ENCODE data around the gene EVA1A. TPM values are rescaled to one million over a fixed set of nuclear protein-coding genes. Genes with fewer than 3 reads are reported as not detected.

The EVA1A gene
- total RNA-seq, 2 donors from 2014 or later = 1.2 to 1.8 TPM

- TF ChIP-seq CTCF (conservative IDR thresholded peaks at IDR 0.05) = no peak
- H3K36me3 ChIP-seq (ENCODE audit: control insufficient read depth, insufficient read depth, low read length) = no peaks in the 10 kb centered on the region
- WGBS, 2 experiments (ENCODE audit: insufficient coverage in 1 of 2, insufficient read length in 1 of 2) = 88 to 92% methylated on average over 4 to 6 of the region's 6 CpGs
- no peak overlapping the region for H3K27ac ChIP-seq (ENCODE audit: low read depth, low read length)
- no peaks in the 10 kb centered on the region for H3K27me3 Mint-ChIP-seq (ENCODE audit: insufficient read depth)
- H3K4me1 Mint-ChIP-seq = peaks cover 4% of the 10 kb centered on the region
- no peaks in the 10 kb centered on the region for H3K9me3 ChIP-seq (ENCODE audit: control insufficient read depth, low read length)
- H3K9ac ChIP-seq (ENCODE audit: extremely low read depth, low read length, poor library complexity, severe bottlenecking) = no peak overlapping the region
- H3K4me3 Mint-ChIP-seq = no peak overlapping the region
- no peak overlapping the region for H3K4me3 ChIP-seq (ENCODE audit: low read length)
- H3K27ac Mint-ChIP-seq = no peak overlapping the region
- no peaks in the 10 kb centered on the region for H3K27me3 ChIP-seq (ENCODE audit: control insufficient read depth, insufficient read depth, low read length, poor library complexity, severe bottlenecking)
- no peaks in the 10 kb centered on the region for H3K36me3 Mint-ChIP-seq (ENCODE audit: low read depth)
- DNase-seq = no peak
- H3K9me3 Mint-ChIP-seq = peaks cover 6% of the 10 kb centered on the region
- no peaks in the 10 kb centered on the region for H3K4me1 ChIP-seq (ENCODE audit: control insufficient read depth, insufficient read depth, low read length)
Observed at GRCh38 chr2:75538521-75539490, 21.9 kb downstream of the EVA1A start.

GRCh38 chr2:75537658-75538057 lies 23.1 kb downstream of the EVA1A start:
- 89 to 93% methylated on average over 1 to 3 of the region's 3 CpGs for WGBS, 2 experiments (ENCODE audit: insufficient coverage in 1 of 2, insufficient read length in 1 of 2)
- no peaks in the 10 kb centered on the region for H3K27me3 ChIP-seq (ENCODE audit: control insufficient read depth, insufficient read depth, low read length, poor library complexity, severe bottlenecking)
- Mint-ChIP-seq H3K9me3 (peaks cover 6% of the 10 kb centered on the region), H3K4me3 (no peak overlapping the region), H3K4me1 (no peaks in the 10 kb centered on the region), H3K27ac (no peak overlapping the region), H3K36me3 (ENCODE audit: low read depth) (no peaks in the 10 kb centered on the region), H3K27me3 (ENCODE audit: insufficient read depth) (no peaks in the 10 kb centered on the region)
- H3K4me3 ChIP-seq (ENCODE audit: low read length) = no peak overlapping the region
- TF ChIP-seq CTCF (conservative IDR thresholded peaks at IDR 0.05) = no peak
- no peaks in the 10 kb centered on the region for H3K9me3 ChIP-seq (ENCODE audit: control insufficient read depth, low read length)
- H3K27ac ChIP-seq (ENCODE audit: low read depth, low read length) = no peak overlapping the region
- no peak for DNase-seq
- no peaks in the 10 kb centered on the region for H3K4me1 ChIP-seq (ENCODE audit: control insufficient read depth, insufficient read depth, low read length)
- H3K36me3 ChIP-seq (ENCODE audit: control insufficient read depth, insufficient read depth, low read length) = no peaks in the 10 kb centered on the region
- H3K9ac ChIP-seq (ENCODE audit: extremely low read depth, low read length, poor library complexity, severe bottlenecking) = no peak overlapping the region

- Mint-ChIP-seq H3K4me3 (no peak overlapping the region), H3K27ac (no peak overlapping the region), H3K27me3 (ENCODE audit: insufficient read depth) (no peaks in the 10 kb centered on the region), H3K9me3 (no peaks in the 10 kb centered on the region), H3K36me3 (ENCODE audit: low read depth) (no peaks in the 10 kb centered on the region), H3K4me1 (peaks cover 19% of the 10 kb centered on the region)
- no peak for TF ChIP-seq CTCF (conservative IDR thresholded peaks at IDR 0.05)
- Histone ChIP-seq H3K27me3 (ENCODE audit: control insufficient read depth, insufficient read depth, low read length, poor library complexity, severe bottlenecking) (no peaks in the 10 kb centered on the region), H3K4me3 (ENCODE audit: low read length) (no peak overlapping the region), H3K9ac (ENCODE audit: extremely low read depth, low read length, poor library complexity, severe bottlenecking) (no peak overlapping the region), H3K4me1 (ENCODE audit: control insufficient read depth, insufficient read depth, low read length) (peaks cover 2% of the 10 kb centered on the region), H3K36me3 (ENCODE audit: control insufficient read depth, insufficient read depth, low read length) (no peaks in the 10 kb centered on the region), H3K27ac (ENCODE audit: low read depth, low read length) (no peak overlapping the region), H3K9me3 (ENCODE audit: control insufficient read depth, low read length) (no peaks in the 10 kb centered on the region)
- no peak for DNase-seq
- 92% methylated on average over 2 to 3 of the region's 3 CpGs for WGBS, 2 experiments (ENCODE audit: insufficient coverage in 1 of 2, insufficient read length in 1 of 2)
Observed at GRCh38 chr2:75533135-75533534, 27.6 kb downstream of the EVA1A start.
